ENCODE data around the gene AGTRAP.

The AGTRAP gene

DNA sequence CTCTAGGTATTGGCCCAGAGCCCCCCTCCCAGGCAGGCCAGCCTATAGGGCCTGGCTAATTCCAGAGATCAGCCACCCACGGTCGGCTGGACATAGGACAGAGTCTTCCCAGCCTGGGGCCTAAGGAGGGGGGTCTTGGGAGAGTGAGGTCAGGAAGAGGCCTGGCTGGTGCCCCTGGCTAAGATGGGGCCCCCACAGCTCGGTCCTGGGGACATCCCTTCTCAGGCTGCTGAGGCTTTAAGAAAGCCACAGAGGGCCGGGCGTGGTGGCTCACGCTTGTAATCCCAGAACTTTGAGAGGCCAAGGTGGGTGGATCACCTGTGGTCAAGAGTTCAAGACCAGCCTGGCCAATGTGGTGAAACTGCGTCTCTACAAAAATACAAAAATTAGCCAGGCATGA is 28.6 kb downstream of the AGTRAP start:
- DNase-seq, result no peak

DNA sequence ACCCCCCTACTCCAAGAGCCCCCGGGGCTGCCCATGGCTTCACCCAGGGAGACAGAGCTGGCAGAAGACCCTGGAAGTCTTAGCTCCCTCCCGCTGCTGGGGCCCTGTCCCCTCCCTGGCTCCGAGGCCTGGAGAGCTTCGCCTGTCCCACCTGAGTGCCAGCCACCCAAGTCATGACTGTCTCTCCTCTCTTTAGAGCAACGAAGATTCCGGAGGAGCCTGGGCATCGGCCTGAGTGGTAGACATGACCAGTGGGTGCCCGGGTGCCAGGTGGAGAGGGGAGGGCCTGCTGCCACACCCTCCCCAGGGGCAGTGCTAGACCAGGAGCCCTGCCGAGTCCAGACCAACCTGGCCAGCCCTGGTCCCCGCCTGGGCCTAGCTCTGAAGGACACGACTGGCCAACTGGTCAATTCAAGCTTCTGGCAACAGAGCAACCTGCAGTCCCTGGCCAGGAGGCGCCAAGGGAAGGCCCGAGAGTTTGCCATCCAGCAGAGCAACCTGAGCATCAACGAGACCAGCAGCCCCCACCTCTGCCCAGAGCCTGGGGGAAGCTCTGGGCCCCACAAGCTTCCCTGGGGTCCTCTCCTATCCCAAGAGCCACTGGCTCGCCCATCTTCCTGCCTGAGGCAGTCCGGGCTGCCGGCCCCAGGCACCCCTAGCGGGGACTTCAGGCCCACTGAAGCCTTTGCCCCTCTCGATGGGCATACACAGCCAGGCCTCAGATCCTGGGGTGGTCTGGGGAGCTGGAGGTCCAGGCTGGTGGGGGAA is 29.9 kb downstream of the AGTRAP start:
- no peak for DNase-seq

DNA sequence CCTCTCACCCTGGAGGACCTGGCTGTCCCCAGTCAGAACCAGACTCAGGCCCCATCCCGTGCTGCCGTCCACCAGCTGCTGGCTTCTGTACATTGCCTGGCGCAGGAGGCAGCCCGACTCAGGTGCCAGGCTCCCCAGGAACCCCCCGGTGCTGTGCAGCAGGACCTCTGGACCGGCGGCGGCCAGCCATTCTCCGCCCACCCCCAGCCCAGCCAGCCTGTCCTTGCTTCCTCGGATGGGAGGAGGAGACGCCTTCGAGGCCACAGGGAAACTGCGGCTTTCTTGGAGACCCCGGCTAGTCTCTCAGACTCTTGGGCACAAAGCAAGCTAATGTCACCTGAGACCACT is 30.5 kb downstream of the AGTRAP start:
- no peak for DNase-seq

DNA sequence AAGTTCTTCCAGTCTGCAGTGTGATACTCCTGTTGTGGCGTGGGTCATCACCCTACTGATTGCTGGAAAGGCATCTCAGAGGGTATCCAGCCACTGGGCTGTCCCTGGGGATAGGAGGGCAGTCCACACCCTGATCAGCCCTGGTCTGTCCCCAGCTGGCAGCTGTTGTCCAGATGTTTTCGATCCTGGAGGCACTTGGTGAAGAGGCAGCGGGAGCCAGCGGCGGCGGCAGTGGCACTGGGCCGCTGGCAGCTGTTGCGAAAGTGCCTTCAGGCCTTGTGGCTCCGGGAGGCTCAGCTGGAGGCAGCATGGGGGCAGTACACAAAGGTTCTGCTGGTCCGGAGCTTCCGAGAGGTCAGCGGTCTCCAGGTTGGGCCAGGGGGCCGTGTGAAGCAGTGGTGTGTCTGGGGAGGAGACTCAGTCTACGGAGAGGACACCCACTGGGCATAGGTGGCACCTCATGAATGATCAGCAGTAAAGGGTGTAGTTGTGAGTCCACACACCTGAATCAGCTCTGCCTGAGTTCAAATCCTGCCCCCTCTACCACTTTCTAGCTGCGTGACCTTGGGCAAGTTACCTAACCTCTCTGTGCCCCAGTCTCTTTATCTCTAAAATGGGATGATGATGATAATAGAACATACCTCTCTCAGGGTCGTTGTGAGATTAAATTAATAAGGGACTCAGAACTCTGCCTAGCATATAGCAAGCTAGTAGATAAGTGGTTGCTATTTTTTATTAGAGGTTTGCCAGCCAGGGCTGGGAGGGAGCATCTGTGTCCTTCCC is 32.2 kb downstream of the AGTRAP start:
- DNase-seq, result no peak

DNA sequence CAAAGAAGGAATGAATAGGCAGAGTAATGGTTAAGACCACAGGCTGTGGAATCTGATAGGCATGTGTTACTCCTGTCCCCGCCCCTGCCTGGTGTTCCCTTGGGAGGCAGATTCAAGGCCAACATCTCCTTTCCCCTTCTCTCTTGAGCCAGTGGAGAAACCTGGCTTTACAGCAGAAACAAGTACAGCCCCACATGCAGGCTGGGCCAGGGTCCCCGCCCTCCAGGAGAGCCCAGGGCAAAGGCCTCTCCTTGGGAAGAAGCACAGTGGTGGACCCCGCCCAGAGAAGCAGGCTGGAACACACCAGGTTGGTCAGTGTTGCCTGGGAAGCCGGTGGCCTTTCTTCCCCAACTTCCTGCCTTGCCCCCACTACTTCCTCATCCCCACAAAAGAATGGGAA is 32.9 kb downstream of the AGTRAP start:
- DNase-seq, result no peak

DNA sequence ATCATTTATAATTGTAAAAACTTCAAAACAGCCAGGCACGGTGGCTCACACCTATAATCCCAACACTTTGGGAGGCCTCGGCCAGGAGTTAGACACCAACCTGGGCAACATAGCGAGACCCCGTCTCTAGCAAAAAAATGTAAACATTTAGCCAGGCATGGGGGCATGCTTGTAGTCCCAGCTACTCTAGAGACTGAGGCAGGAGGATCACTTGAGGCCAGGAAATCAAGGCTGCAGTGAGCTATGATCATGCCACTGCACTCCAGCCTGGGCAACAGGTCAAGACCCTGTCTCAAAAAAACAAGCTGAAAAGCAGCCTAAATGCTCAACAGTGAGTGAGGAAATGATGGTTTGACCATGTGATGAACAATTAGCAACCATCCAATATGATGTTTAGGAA is 33.3 kb downstream of the AGTRAP start:
- DNase-seq, result no peak

DNA sequence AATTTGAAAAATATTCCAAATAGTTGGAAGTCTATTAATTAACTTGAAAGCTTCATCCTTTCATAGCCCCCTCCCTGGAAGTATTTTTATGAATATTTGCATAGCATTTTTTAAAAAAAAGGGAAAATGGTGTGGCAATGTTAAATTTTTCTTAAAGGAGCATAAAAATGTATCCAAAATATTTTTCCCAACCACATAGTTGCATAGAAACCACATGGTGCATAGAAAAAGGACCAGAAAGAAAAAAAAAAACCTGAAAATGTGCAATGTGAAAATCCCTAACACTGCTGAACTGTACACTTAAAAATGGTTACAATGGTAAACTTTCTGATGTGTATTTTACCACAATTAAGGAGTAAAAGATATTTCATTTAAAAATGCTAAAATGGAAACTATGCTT is 34.1 kb downstream of the AGTRAP start:
- DNase-seq, result no peak

DNA sequence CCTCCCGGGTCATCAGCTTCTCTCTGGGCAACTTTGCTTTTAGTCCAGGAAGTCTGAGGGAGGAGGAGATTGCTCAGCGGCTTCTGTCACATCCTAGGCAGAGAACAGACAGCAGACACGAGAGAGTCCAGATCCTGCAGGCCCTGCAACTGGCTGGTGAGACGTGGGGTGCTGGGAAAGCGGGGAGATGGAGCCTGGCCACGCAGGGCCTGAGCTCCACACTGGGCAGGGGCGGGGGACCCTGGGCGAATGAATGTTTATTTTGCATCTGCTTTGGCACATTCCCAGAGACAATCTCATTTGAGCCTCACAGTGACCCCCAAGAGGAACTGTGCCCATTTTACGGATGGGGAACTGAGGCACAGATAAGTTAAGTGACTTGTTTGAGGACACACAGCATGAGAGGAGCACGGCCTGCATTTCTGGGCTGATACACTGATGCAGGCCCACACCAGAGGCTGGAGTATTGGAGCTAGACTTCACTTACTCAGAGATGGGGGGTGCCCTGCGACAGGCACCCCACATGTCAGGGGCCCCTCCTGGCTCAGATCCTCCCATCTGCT is 35.6 kb downstream of the AGTRAP start:
- DNase-seq, result no peak

DNA sequence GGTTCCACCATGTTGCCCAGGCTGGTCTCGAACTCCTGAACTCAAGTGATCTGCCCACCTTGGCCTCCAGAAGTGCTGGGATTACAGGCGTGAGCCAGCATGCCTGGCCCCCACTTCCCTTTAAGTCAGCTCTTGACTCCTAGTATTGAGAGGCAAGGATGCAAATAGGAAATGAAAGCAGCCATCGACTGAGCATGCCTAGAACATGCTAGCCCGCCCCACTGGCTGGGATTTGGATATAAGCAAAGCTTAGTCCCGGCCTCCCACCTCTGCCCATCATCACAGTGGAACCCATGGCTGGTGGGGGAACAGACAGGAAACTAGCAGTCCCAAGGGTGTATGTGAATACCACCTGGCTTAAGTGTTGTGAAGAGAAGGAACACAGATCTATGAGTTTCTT is 36.5 kb downstream of the AGTRAP start:
- no peak for DNase-seq

DNA sequence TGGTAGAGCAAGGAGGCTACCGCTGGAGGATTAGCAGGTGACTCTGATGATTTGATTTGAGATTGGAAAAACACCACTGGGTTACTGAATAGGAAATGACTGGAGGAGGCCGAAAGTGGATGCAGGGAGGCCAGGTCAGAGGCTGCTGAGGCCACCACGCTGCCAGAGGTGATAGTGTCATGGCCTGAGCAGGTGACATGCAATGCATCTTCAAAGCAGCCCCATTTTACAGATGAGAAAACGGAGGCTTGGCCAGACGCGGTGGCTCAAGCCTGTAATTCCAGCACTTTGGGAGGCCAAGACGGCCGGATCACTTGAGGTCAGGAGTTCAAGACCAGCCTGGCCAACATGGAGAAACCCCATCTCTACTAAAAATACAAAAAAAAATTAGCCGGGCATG is 38.8 kb downstream of the AGTRAP start:
- DNase-seq, result no peak

DNA sequence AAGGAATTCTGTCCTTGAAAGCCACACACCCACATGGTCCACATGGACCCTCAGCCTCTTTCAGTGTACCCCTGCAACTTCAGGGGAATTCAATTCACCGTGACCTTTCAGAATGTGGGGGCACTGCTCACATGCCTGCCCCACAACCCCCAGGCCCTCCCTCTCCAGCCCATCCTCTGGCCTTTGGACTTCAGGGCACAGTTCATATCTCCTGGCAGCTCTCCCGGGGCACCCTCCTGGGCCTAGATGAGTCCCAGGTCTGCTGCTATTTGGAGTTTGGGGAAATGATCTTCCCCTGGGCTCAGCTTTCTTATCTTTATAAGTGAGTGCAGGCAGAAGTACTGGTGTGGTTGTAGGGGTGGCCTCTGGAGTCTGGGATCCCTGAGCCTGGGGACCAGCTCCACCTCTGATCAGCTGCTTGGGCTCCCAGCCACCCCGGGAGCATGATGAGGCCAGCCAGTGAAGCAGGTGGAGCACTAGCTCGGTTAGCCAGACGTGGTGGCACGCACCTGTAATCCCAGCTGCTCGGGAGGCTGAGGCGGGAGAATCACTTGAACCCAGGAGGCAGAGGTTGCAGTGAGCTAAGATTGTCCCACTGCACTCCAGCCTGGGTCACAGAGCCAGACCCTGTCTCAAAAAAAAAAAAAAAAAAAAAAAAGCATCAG is 41.9 kb downstream of the AGTRAP start:
- DNase-seq, result no peak

DNA sequence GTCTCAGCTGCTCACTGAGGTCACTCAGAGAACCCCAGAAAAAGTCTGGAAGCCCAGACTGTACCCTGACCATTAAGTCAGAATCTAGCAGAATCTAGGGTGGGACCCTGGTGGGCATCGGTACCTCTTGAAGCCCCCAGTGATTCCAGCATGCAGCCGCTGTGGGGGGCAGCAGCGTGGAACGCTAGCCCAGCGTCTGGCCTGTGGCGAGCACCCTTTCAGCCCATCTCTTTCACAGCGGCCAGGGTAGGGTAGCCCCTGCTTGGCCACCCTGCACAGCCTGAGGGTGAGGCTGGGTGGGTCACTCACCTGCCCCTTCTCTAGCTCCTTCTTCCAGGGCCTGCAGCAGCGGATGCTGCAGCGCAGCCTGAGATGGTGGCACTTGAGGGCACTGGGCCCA is 42.4 kb downstream of the AGTRAP start:
- no peak for DNase-seq

DNA sequence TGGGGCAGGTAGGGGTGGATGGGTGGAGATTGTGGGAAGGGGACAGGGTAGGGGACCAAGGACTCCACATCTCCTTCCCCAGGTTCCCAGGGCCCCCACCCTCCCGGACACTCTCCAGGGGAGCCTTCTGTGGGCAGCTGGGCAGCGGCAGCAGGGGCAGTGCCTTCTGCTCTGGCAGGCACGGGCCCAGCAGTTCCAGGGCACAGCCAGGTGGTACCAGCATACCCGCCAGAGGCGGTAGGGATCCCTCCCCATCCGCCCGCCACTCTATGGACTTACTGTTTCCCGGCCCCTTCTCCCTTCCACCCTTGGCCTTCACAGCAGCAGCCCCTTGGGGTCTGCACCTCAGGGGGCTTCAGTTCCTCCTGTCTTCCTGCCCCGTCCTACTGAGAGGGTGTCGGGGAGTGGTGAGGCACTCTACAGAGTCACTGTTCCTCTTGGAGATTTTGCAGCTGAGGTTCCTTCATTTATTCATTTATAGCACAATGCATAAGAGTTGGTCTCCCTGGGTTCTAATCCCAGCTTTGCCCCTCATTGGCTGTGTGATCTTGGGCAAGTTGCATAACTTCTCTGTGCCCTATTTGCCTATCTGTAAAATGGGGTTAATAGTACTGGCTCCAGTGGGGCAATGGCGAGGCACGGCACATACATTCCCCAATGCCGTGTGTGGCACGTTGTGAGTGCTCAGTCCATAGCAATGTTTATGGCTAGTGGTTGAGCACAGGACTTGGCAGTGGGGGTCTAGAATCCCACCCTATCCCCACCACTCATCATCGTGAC is 43.1 kb downstream of the AGTRAP start:
- DNase-seq, result no peak

DNA sequence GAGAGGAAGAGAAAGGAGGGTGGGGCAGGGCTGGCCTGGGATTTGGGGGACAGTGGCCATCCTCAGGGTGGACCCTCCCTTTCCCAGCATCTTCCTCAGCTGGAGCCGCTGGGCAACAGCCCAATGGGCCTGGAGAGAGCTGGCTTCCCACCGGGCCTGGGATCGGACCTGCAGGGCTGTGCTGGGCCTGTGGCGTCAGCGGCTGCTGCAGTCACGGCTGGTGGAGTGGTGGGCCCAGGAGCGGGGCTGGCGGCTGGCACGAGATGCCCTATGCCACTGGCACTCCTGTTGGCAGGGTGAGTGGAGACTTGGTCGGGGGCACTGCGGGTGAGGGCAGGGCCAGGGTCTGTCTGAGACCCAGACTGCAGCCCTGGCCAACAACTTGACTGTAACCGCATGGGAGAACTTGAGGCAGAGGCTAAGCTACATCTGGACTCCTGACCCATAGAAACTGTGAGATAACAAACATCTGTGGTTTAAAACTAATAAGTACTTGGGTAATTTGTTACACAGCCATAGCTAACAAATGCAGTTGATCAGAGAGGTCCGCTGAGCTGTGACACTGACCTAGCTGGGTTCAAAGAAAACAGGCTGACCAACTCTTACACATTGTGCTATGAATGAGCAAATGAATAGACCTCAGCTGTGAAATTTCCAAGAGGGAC is 43.9 kb downstream of the AGTRAP start:
- no peak for DNase-seq

DNA sequence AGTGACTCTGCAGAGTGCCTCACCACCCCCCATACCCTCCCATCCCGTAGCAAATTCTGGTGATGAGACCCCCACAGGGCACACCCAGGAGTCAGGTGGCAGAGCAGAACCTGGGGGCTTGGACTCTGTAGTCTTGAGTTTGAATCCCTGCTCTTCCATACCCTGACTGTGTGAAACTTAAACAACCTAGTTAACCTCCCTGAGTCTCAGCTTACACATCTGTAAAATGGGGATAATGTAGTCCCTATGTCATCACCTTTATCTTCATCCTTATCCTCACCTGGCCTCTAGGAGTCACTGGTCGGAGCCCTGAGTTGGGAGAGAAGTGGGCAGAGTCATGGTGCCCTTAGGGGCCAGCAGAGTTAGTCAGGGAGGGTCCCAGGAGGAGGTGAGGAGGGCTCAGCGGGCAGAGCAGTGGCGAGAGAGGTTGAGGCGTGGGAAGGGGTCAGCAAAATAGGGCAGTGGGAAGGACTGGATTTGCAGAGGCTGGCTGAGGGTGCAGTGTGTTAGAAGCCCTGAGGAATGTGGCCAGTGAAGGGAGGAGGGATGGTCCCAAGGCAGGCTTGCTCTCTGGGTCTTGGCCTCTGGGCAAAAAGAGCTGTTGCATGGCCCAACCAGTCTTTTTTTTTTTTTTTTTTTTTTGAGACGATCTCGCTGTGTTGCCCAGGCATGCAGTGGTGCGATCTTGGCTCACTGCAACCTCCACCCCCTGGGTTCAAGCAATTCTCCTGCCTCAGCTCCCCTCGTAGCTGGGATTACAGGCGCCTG is 44.6 kb downstream of the AGTRAP start:
- no peak for DNase-seq

DNA sequence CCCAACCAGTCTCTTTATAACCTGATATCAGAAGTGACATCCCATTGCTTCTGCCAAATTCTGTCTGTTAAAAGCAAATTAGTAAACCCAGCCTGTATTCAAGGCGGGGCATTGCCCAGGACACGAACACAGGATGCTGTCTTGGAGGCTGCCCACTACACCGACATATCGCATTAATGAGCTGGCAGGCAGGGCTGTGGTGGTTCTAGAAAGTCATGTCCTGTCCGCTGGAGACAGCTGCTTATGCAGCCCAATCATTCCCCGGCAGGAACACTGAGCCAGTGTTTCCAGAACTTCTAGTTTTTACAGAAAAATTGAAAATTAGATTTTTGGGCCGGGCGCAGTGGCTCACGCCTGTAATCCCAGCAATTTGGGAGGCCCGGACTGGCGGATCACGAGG is 45.4 kb downstream of the AGTRAP start:
- DNase-seq, result no peak

DNA sequence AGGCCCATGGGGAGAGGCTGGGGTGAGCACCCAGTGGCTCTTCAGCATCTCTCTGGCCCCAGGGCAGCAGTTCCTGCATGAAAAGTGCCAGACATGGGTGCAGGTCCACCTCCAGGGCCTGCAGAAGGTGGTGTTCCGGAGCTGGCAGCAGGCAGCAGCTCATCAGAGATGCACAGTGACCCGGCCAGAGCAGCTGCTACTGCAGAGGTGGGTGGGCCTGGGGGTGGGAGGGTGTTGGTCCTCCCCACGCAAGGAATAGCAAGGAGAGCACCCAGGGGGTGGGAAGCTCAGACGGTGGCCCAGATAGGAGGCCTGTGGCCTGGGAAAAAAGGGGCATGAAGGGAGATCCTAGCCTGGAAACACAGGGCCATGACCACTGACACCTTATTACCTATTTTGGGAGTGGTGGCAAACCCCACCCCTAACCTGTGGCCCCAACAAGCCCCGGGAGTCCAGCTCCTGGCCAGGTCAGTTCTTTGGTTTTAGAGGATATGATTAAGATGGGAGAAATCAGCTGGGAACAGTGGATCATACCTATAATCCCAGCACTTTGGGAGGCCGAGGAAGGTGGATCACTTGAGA is 46.3 kb downstream of the AGTRAP start:
- no peak for DNase-seq

DNA sequence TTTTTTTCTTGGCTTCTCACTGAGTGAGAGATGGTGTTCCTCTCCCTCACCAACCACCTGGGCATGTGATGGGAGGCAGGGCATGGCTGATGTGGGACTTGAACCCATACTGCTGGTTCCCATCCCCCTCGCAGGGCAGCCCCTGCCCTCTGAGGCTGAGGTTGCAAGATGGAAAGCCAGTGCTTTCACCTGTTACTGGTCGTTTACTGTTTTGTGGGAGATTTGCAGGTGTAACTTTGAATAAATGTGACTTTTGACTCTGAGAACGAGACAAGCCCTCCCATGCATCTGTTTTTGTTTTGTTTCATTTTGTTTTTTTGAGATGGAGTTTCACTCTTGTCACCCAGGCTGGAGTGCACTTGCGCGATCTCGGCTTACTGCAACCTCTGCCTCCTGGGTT is 47.6 kb downstream of the AGTRAP start:
- no peak for DNase-seq

DNA sequence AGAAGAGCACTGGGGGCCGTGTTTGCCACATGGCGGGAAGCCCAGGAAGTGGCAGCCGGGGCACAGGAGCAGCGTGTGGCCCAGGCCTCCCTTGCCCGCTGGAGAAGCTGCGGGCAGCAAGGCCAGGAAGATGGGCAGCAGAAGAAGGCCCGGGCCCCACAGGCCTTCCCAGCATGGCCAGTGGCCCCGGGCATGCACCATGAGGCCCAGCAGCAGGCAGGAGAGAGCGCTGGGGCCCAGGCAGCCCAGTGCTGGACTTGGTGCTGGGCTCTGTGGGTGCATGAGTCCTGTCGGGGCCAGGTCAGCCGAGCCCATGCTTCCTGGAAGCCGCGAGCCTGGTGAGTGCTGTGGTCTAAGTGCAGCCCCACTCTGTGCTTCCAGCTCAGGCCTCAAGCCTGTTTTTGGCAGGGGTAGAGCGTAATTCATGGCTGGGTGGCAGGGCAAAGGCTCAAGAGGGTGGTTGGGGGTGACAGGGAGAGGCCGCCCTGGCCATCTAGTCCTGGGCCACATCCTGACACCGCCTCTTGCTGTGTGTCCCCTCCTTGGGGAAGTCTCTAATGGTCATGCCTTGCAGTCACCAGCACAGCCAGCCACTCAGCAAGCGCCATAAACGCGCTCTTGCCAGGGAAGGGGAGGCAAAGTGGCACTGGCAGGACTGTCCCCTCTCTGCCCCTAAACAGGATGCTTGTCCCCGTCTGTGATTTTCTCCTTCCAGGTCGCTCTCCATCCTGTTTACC is 48.5 kb downstream of the AGTRAP start:
- DNase-seq, result no peak

DNA sequence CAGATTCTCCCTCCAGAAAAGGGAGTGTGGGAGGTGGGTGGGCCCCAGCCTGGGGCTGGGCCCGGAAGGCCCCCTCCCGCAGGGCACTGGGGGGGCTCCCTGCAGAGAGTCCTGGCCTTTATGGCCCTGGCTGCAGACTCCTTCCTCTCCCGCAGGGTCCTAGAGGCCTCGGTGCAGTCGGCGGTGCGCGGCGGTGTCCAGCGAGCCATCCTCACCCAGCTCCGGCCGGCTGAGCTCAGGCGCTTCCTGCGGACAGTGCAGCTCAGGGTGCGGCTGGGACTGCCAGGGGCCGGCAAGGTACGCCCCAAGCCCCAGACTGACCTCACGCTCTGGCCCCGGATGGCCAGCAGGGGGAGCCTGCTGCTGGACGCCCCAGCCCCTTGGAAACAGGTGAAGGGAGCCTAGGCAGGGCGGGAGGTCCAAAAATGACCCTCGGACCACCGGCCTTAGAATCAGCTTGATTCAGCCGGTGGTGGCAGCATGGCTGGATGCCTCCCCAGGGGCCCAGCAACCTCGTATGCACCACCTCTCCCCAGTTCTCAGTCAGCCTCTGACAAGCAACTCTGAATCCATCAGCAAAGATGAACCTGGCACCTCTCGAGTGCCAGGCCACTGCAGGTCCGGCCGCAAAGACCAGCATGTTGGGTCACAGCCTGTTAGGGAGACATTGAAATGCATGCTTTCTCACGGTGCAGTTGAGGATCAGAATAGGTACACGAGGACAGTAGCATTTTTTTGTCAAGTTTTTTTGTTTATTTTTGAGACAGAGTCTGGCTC is 49.2 kb downstream of the AGTRAP start:
- DNase-seq, result no peak

Measured in NCI-H1694 treated with DMSO at 0.1 percent for 48 hours (cell line).